Choroid plexus epithelial cell (primary cell): Measurements from ENCODE around the gene FBXW8.

Experiments used
- DNase-seq: peaks from one replicate; pipeline ENCODE4 v3.0.0-alpha.2; 2010; ENCODE audit warnings: low read depth
- H3K4me3 ChIP-seq: 2 replicates; pipeline ENCODE4 v1.5.1; 2011; ENCODE audit warnings: low read depth, mild to moderate bottlenecking, control low read depth, low read length, moderate library complexity
- TF ChIP-seq, protein P1 (sequence below): conservative IDR thresholded peaks from 2 replicates; pipeline ENCODE4 v1.5.1; 2011; ENCODE audit warnings: low read depth, mild to moderate bottlenecking, control low read depth, inconsistent platforms, low read length, moderate library complexity

FBXW8 gene

GRCh38 chr12:116880817-116881324 lies 29.9 kb upstream of the FBXW8 start:
- H3K4me3 ChIP-seq, result no peak overlapping the region
- peak; percentile 42 for DNase-seq
- TF ChIP-seq, protein P1, sequence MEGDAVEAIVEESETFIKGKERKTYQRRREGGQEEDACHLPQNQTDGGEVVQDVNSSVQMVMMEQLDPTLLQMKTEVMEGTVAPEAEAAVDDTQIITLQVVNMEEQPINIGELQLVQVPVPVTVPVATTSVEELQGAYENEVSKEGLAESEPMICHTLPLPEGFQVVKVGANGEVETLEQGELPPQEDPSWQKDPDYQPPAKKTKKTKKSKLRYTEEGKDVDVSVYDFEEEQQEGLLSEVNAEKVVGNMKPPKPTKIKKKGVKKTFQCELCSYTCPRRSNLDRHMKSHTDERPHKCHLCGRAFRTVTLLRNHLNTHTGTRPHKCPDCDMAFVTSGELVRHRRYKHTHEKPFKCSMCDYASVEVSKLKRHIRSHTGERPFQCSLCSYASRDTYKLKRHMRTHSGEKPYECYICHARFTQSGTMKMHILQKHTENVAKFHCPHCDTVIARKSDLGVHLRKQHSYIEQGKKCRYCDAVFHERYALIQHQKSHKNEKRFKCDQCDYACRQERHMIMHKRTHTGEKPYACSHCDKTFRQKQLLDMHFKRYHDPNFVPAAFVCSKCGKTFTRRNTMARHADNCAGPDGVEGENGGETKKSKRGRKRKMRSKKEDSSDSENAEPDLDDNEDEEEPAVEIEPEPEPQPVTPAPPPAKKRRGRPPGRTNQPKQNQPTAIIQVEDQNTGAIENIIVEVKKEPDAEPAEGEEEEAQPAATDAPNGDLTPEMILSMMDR, result no peak

DNA sequence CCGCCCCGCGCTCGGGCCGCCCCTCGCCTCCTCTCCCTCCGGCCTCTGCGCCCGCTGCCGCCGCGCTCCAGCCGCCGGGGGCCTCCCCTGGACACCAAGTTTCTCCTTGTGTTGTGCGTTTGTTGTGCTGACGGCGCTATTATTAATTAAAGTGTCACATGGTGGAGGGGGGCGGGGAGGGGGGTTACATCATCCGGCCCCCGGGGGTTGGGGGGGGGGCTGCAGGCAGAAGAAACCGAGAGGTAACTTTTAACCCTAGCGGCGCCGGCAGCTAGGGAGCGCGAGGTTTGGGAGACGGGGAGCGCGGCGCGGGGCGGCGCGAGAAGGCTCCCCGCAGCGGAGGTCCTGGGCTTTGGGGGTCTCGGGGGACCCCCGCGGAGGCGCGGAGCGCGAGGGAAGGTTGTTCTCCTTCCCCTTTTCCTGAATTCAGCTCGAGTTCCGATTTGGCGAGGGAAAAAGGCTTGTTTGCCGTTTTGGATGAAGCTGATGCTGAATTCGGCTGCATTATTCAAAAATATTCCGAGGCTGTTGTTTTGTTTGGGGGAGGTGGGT lies 29.3 kb upstream of the FBXW8 start, which contains the start of gene HRK:
TSS of gene HRK (minus strand) at position 117 of the 552 bp plus-strand sequence. CDS start 134 bp downstream, outside the sequence.
- TF ChIP-seq, protein P1, result no peak
- no peak within 1 kb of the TSS for H3K4me3 ChIP-seq
- DNase-seq, result peak; percentile 27

DNA sequence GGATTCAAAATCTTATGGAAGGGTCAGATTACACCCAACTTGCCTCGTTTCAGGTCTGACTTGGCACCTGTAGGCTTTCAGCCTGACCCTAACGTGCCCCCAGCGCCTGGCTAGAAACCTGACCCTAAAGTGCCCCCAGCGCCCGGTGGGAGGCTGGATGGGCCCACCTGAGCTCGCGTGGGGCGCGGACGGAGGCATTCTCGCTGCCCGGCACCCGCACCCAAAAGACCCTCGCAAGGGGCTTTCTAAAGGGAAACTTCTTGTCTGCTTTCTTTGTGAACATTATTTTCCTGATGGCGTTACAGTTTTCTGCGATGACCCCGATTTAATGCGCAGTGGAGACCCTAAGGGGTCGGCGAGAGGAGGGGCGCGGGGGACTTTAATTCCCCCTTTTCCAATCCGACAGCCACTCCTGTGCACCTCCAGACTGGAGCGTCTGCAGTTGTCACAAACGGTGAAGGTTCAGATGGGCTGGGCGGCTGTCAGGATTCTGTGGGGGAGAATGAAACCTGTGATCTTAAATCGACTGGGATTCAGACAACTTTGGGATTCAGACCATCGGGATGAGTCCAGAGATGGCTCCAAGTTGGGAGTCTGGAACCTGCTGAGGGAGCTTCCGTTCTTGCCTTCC lies 28.8 kb upstream of the FBXW8 start:
- H3K4me3 ChIP-seq, result no peak overlapping the region

DNA sequence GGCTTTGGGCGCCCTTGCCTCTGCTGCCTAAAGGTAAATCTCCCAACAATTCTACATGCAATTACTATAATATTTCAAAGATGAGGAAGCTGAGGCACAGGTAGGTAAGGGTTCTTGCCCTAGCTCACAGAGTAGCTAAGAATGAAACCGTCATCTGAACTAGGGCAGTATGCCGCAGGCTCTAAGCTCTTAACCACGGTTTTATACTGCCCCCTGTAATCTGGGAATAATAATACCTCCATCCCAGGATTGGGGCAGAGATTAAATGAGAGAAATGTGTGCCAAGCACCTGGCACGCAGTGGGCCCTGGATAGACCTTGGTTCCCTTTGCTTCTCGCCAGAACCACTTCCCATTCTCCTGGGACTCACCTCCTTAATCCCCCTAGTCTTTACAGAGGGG lies 28.0 kb upstream of the FBXW8 start:
- DNase-seq, result peak; percentile 62
- TF ChIP-seq, protein P1, result peak; percentile 52
- H3K4me3 ChIP-seq, result no peak overlapping the region

More for the DNA sequence above, 28.8 kb upstream of the FBXW8 start:
- TF ChIP-seq, protein P1, result no peak
- DNase-seq, result no peak

DNA sequence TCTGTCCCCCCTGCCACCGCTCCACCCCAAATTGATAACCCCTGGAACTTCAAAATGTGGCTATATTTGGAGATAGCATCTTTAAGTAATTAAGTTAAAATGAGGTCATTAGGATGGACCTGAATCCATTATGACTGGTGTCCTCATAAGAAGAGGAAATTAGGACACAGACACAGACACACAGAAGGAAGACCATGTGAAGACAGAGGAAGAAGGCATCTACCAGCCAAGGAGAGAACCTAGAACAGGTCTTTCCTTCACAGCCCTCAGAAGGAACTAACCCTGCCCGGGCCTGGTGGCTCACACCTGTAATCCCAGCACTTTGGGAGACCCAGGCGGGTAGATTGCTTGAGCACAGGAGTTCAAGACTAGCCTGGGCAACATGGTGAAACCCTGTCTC lies 25.9 kb upstream of the FBXW8 start:
- H3K4me3 ChIP-seq, result no peak overlapping the region
- TF ChIP-seq, protein P1, result no peak
- DNase-seq, result no peak

- no peak overlapping the region for H3K4me3 ChIP-seq
- TF ChIP-seq, protein P1, result no peak
- no peak for DNase-seq
Measured at GRCh38 chr12:116885491-116885890, 25.3 kb upstream of the FBXW8 start.

DNA sequence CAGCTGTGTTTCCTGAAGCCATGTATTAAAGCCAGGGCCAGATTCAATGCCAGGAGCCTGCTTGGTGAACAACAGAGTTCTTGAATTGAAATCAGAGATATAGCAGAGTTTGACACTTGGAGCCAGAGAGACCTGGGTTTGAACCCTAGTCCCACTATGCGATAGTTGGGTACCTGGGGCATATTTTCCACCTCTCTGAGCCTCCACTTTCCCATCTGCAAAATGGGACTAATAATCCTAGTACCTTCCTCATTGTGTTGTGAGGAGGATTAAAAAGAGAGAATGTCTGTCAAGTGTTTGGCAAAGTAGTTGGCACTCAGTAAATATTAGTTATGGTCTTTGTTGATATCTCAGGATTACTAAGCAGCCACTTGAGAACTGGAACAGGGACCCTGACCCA lies 23.5 kb upstream of the FBXW8 start:
- no peak for DNase-seq
- no peak overlapping the region for H3K4me3 ChIP-seq
- TF ChIP-seq, protein P1, result no peak
